GM12878 (cell line): Measurements from ENCODE around the gene COL1A1. TPM values are rescaled to one million over a fixed set of nuclear protein-coding genes. Genes with fewer than 3 reads are reported as not detected.

Experiments
- BHLHE40 ChIP-seq, 2 experiments: fragments of 450-650 bp in 1 of 2; IDR thresholded peaks; 2 replicates each; pipeline ENCODE4 v1.6.1; 2011 to 2017; ENCODE audit warnings: low read depth in 2 of 2, borderline replicate concordance in 1 of 2, improper control_type of control experiment in 1 of 2, low read length in 1 of 2, mild to moderate bottlenecking in 1 of 2
- CBX3 ChIP-seq: fragments of 200-600 bp; sonication (generic); IDR thresholded peaks from 2 replicates; pipeline ENCODE4 v1.6.1; 2016; ENCODE audit warnings: low read depth, borderline replicate concordance
- CHD2 ChIP-seq: IDR thresholded peaks from 2 replicates; pipeline ENCODE4 v1.6.1; 2011; ENCODE audit warnings: low read depth, low read length, improper control_type of control experiment, borderline replicate concordance
- CHD4 ChIP-seq: fragments of 200-600 bp; sonication (generic); IDR thresholded peaks from 2 replicates; pipeline ENCODE4 v1.6.1; 2016; ENCODE audit warnings: mild to moderate bottlenecking
- DPF2 ChIP-seq: fragments of 450-650 bp; IDR thresholded peaks from 2 replicates; pipeline ENCODE4 v1.6.1; 2017; ENCODE audit warnings: mild to moderate bottlenecking
- EGR1 ChIP-seq, 2 experiments: IDR thresholded peaks; 1 replicate in 1 of 2; 2 replicates in 1 of 2; pipeline ENCODE4 v1.6.1; 2011 to 2012; ENCODE audit warnings: low read depth in 2 of 2, low read length in 2 of 2, borderline replicate concordance in 1 of 2, mild to moderate bottlenecking in 1 of 2, moderate library complexity in 1 of 2
- ETV6 ChIP-seq, 2 experiments: fragments of 450-650 bp in 1 of 2; IDR thresholded peaks in 1 of 2; conservative IDR thresholded peaks in 1 of 2; 2 replicates each; pipeline ENCODE4 v1.6.1; 2014; ENCODE audit warnings: antibody characterized with exemption in 1 of 2, borderline replicate concordance in 1 of 2, low read depth in 1 of 2, mild to moderate bottlenecking in 1 of 2, moderate library complexity in 1 of 2
- GATAD2B ChIP-seq: fragments of 450-650 bp; conservative IDR thresholded peaks from 2 replicates; pipeline ENCODE4 v1.6.1; 2017; ENCODE audit warnings: low read depth, mild to moderate bottlenecking, moderate library complexity
- HCFC1 ChIP-seq: fragments of 150-350 bp; IDR thresholded peaks from 2 replicates; pipeline ENCODE4 v1.6.1; 2014; ENCODE audit warnings: low read length
- IKZF2 ChIP-seq, 2 experiments: fragments of 450-650 bp; IDR thresholded peaks; 2 replicates each; pipeline ENCODE4 v1.6.1; 2017; ENCODE audit warnings: mild to moderate bottlenecking in 2 of 2, moderate library complexity in 2 of 2
- MEF2A ChIP-seq: IDR thresholded peaks from 2 replicates; pipeline ENCODE4 v1.6.1; 2011; ENCODE audit warnings: low read depth, mild to moderate bottlenecking, low read length, moderate library complexity; ENCODE audit not compliant: insufficient read depth
- MTA3 ChIP-seq: IDR thresholded peaks from 2 replicates; pipeline ENCODE4 v1.6.1; 2012; ENCODE audit warnings: low read length, inconsistent platforms, borderline replicate concordance
- NFYA ChIP-seq: IDR thresholded peaks from 2 replicates; pipeline ENCODE4 v1.6.1; 2011; ENCODE audit warnings: low read depth, mild to moderate bottlenecking, low read length, improper control_type of control experiment, borderline replicate concordance
- POLR2A ChIP-seq: IDR thresholded peaks from 2 replicates; pipeline ENCODE4 v1.6.1; 2011; ENCODE audit warnings: low read depth, mild to moderate bottlenecking, low read length
- POLR2AphosphoS5 ChIP-seq: IDR thresholded peaks from 2 replicates; pipeline ENCODE4 v1.6.1; 2011; ENCODE audit warnings: mild to moderate bottlenecking, low read length, inconsistent platforms
- POU2F2 ChIP-seq: IDR thresholded peaks from 3 replicates; pipeline ENCODE4 v1.6.1; 2011; ENCODE audit warnings: low read depth, mild to moderate bottlenecking, low read length, borderline replicate concordance
- RAD51 ChIP-seq: fragments of 450-650 bp; IDR thresholded peaks from 2 replicates; pipeline ENCODE4 v1.6.1; 2016; ENCODE audit warnings: moderate library complexity, mild to moderate bottlenecking, inconsistent platforms
- RB1 ChIP-seq: fragments of 450-650 bp; formaldehyde crosslinking; IDR thresholded peaks from 2 replicates; pipeline ENCODE4 v1.6.1; 2017; ENCODE audit warnings: mild to moderate bottlenecking, borderline replicate concordance
- SKIL ChIP-seq: fragments of 450-650 bp; IDR thresholded peaks from 2 replicates; pipeline ENCODE4 v1.6.1; 2017; ENCODE audit warnings: mild to moderate bottlenecking, low read depth, inconsistent platforms; ENCODE audit not compliant: poor library complexity, severe bottlenecking
- SMAD1 ChIP-seq: fragments of 450-650 bp; IDR thresholded peaks from 2 replicates; pipeline ENCODE4 v1.6.1; 2018; ENCODE audit warnings: mild to moderate bottlenecking, low read depth; ENCODE audit not compliant: partially characterized antibody
- SREBF2 ChIP-seq: IDR thresholded peaks from 2 replicates; pipeline ENCODE4 v1.6.1; 2012; ENCODE audit warnings: mild to moderate bottlenecking, low read length
- TBL1XR1 ChIP-seq: IDR thresholded peaks from 2 replicates; pipeline ENCODE4 v1.6.1; 2012; ENCODE audit warnings: low read depth, low read length, improper control_type of control experiment
- YBX1 ChIP-seq: fragments of 450-650 bp; IDR thresholded peaks from 2 replicates; pipeline ENCODE4 v1.6.1; 2016; ENCODE audit warnings: antibody characterized with exemption
- YY1 ChIP-seq: IDR thresholded peaks from 2 replicates; pipeline ENCODE4 v1.6.1; 2011; ENCODE audit warnings: low read depth, mild to moderate bottlenecking, low read length
- ZNF384 ChIP-seq: IDR thresholded peaks from 2 replicates; pipeline ENCODE4 v1.6.1; 2012; ENCODE audit warnings: low read depth, mild to moderate bottlenecking, low read length, improper control_type of control experiment, borderline replicate concordance
- polyA plus RNA-seq, 11 experiments: library from polyadenylated mRNA; depleted of rRNA in 4 of 11; unstranded in 6 of 11; stranded (reverse) in 5 of 11; fragments of >200 nt; fragmentation: Nextera tagmentation in 4 of 11; fragmentation: Illumina TruSeq in 1 of 11; extraction: Ambion mirVana in 4 of 11; extraction: Trizol in 1 of 11; gene quantifications; 1 replicate in 1 of 11; 2 replicates in 10 of 11; pipeline versions ENCODE4 v1.2.1 to v1.2.3, GENCODE V29; 2011 to 2016; ENCODE audit warnings: inconsistent platforms in 2 of 11, missing spikeins in 2 of 11, low read depth in 1 of 11
- total RNA-seq, 4 experiments: library from RNA; depleted of rRNA in 3 of 4; stranded (reverse); fragments of >200 nt in 3 of 4; fragmentation: Illumina TruSeq in 1 of 4; extraction: Trizol in 1 of 4; gene quantifications; 2 replicates each; pipeline versions ENCODE4 v1.2.1 to v1.2.3, GENCODE V29; 2013 to 2021
- TF ChIP-seq, protein P1 (sequence below): fragments of 450-650 bp; conservative IDR thresholded peaks from 2 replicates; pipeline ENCODE4 v1.6.1; 2017; ENCODE audit warnings: mild to moderate bottlenecking, moderate library complexity

COL1A1 gene
- total and polyA plus RNA-seq, 10 of the 15 experiments (the other 5 are each of a cell fraction or from before 2014, with no cell fraction given) = 0.18 to 7.7 (median 2.3) TPM

DNA sequence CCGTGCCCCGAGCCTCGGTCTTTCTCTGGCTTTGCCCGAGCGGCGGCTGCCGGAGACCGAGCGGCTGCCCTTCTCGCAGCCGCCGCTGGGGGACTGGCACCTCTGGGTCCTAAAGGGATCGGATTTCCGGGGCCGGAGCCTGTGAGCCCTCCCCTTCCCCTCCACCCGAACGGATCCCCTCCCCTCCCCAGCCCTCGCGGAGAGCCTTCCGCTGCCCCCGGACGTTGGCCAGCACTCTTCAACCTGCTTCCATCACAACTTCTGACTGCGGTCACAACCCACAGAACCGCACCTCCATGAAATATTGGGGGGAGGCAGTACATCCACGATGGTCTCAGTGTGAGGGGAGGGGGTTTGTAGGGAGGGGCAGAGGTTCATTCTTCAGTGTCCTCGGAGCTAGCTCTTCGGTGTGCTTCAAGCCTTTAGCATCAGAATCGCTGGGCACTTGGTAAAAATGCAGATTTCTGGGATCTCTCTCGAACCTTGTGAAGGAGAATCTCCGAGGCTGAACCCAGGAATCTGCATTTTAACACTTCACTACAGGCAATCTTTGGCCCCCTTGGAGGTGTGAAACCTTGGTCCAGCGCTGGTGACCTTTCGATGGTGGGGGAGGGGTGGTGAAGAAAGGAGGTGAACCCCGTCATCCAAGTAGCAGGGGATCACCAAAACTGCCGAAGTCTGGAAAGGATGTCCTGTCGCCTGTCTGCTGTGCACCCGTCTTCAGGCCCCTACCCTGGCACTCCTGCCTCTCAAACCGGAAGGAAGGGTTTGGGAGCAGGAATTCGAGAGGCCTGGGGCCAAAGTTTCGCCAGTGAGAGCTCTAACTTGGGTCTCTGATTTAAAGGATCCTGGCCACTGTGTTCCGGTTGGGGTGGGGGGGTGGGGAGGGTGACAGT lies 50.1 kb downstream of the COL1A1 start (continued):
- no peak for TF ChIP-seq NFYA
- TF ChIP-seq ETV6 (conservative IDR thresholded peaks at IDR 0.05 in 1 of 2, IDR thresholded peaks at IDR 0.05 in 1 of 2; ENCODE audit: borderline replicate concordance in 1 of 2, low read depth in 1 of 2) = 0 out of 4 replicates have a peak, but pooled peaks of 1 of the 2 experiments have one; percentile 10
- TF ChIP-seq YBX1 = no peak
- peak; percentile 35; the same call in 1 of the 2 replicates for TF ChIP-seq RB1
- TF ChIP-seq GATAD2B = peak; percentile 25; the same call in 1 of the 2 replicates
- TF ChIP-seq CBX3 = no peak
- TF ChIP-seq POLR2AphosphoS5 = peak; percentile 53; the same call in 1 of the 2 replicates
- TF ChIP-seq SMAD1 = peak; percentile 47
- TF ChIP-seq ZNF384 = no peak
- peak; percentile 65; the same call in 1 of the 2 replicates for TF ChIP-seq YY1
- 0 out of 2 replicates have a peak, but pooled peaks have one; percentile 17 for TF ChIP-seq MEF2A
- peak; percentile 25; the same call in 1 of the 2 replicates for TF ChIP-seq HCFC1
- TF ChIP-seq POU2F2 = 0 out of 3 replicates have a peak, but pooled peaks have one; percentile 50
- TF ChIP-seq SREBF2 = no peak
- peak; percentile 94; the same call in 1 of the 2 replicates for TF ChIP-seq CHD4
- TF ChIP-seq RAD51 = no peak
- peak; percentile 31 for TF ChIP-seq CHD2
- TF ChIP-seq BHLHE40 (IDR thresholded peaks at IDR 0.05; ENCODE audit: borderline replicate concordance in 1 of 2, low read depth in 2 of 2, low read length in 1 of 2) = peak; percentile 56 to 57; a peak in 1 of 4 replicates
- TF ChIP-seq IKZF2 (IDR thresholded peaks at IDR 0.05) = peak; percentile 25 to 46; a peak in 3 of 4 replicates
- 0 out of 2 replicates have a peak, but pooled peaks have one; percentile 26 for TF ChIP-seq TBL1XR1
- TF ChIP-seq POLR2A = peak; percentile 70
- TF ChIP-seq EGR1 (IDR thresholded peaks at IDR 0.05; ENCODE audit: borderline replicate concordance in 1 of 2, low read depth in 2 of 2, low read length in 2 of 2) = peak in 1 of 2 experiments; percentile 66; a peak in 1 of 3 replicates
- TF ChIP-seq SKIL = peak; percentile 87
- TF ChIP-seq, protein P1, sequence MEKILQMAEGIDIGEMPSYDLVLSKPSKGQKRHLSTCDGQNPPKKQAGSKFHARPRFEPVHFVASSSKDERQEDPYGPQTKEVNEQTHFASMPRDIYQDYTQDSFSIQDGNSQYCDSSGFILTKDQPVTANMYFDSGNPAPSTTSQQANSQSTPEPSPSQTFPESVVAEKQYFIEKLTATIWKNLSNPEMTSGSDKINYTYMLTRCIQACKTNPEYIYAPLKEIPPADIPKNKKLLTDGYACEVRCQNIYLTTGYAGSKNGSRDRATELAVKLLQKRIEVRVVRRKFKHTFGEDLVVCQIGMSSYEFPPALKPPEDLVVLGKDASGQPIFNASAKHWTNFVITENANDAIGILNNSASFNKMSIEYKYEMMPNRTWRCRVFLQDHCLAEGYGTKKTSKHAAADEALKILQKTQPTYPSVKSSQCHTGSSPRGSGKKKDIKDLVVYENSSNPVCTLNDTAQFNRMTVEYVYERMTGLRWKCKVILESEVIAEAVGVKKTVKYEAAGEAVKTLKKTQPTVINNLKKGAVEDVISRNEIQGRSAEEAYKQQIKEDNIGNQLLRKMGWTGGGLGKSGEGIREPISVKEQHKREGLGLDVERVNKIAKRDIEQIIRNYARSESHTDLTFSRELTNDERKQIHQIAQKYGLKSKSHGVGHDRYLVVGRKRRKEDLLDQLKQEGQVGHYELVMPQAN = peak; percentile 31; the same call in 1 of the 2 replicates
- TF ChIP-seq MTA3 = no peak
- no peak; the same call in none of the 2 replicates for TF ChIP-seq DPF2
